SHP77 treated with DMSO at 0.1 percent for 48 hours (cell line): ENCODE data around the gene SRC.
"Not testable (repeated sequence)": the region's sequence is repeated elsewhere in the genome, so short reads cannot be mapped to it uniquely, and the experiment has no call there.

Source experiments
- DNase-seq: peaks from one replicate; lab custom pipeline; 2025; lab: John Stamatoyannopoulos, UW

The SRC gene

GRCh38 chr20:37363221-37364012 is 17.5 kb downstream of the SRC start:
- no peak for DNase-seq

- no peak for DNase-seq
Measured at GRCh38 chr20:37364013-37364926, 18.3 kb downstream of the SRC start.

GRCh38 chr20:37364927-37365272 is 19.0 kb downstream of the SRC start:
- DNase-seq = no peak

GRCh38 chr20:37365760-37366638 is 20.1 kb downstream of the SRC start:
- no peak for DNase-seq

- no peak for DNase-seq
Measured at GRCh38 chr20:37366743-37367142, 20.8 kb downstream of the SRC start.

GRCh38 chr20:37369846-37370245 is 23.9 kb downstream of the SRC start:
- DNase-seq = no peak

- not testable (repeated sequence) for DNase-seq
Measured at GRCh38 chr20:37371845-37372244, 25.9 kb downstream of the SRC start.

- DNase-seq = no peak
Measured at GRCh38 chr20:37372441-37372840, 26.5 kb downstream of the SRC start.

- DNase-seq = no peak
Measured at GRCh38 chr20:37373020-37373598, 27.2 kb downstream of the SRC start.

GRCh38 chr20:37375227-37375626 is 29.3 kb downstream of the SRC start:
- DNase-seq = no peak

GRCh38 chr20:37376324-37376723 is 30.4 kb downstream of the SRC start:
- DNase-seq = no peak

- DNase-seq = no peak
Measured at GRCh38 chr20:37376791-37377190, 30.9 kb downstream of the SRC start.

- no peak for DNase-seq
Measured at GRCh38 chr20:37377346-37378081, 31.6 kb downstream of the SRC start.

GRCh38 chr20:37378420-37378784 is 32.5 kb downstream of the SRC start:
- DNase-seq = no peak

- no peak for DNase-seq
Measured at GRCh38 chr20:37378785-37379598, 33.1 kb downstream of the SRC start.

- no peak for DNase-seq
Measured at GRCh38 chr20:37379967-37380828, 34.3 kb downstream of the SRC start.

- DNase-seq = no peak
Measured at GRCh38 chr20:37380864-37381579, 35.1 kb downstream of the SRC start.

GRCh38 chr20:37381621-37382471 is 35.9 kb downstream of the SRC start:
- no peak for DNase-seq
